SK-N-SH (cell line): ENCODE results near the gene TCEA3. TPM values are rescaled to one million over a fixed set of nuclear protein-coding genes. Genes with fewer than 3 reads are reported as not detected.

Experiments
- CTCF ChIA-PET: fragments of 300-600, 350-600 bp; formaldehyde crosslinking; extraction: SDS; loops from one replicate; lab custom pipeline; 2021; lab: Yijun Ruan, JAX
- POLR2A ChIA-PET: fragments of 350-600 bp; sonication (Branson Sonifier 250); formaldehyde crosslinking; extraction: SDS; loops from one replicate; lab custom pipeline; 2020; ENCODE audit warnings: antibody characterized with exemption, inconsistent platforms; lab: Yijun Ruan, JAX
- DNase-seq: peaks from one replicate; pipeline ENCODE4 v3.0.0; 2012
- H2AFZ ChIP-seq: fragments of 200-600 bp; sonication (generic); 2 replicates; pipeline ENCODE4 v1.8.1; 2016; ENCODE audit warnings: antibody characterized with exemption, mild to moderate bottlenecking, low read depth
- H3F3A ChIP-seq: fragments of 200-600 bp; sonication (generic); replicated peaks from 2 replicates; pipeline ENCODE3; 2016; ENCODE audit warnings: antibody characterized with exemption, mild to moderate bottlenecking; ENCODE audit not compliant: insufficient read depth
- H3K27ac ChIP-seq, 2 experiments: fragments of 200-500 bp in 1 of 2; fragments of 200-600 bp in 1 of 2; sonication (Bioruptor generic) in 1 of 2; sonication (generic), shearing (Covaris generic) in 1 of 2; 2 replicates each; pipeline versions ENCODE4 v1.5.1 to v1.6.1; 2014 to 2016; ENCODE audit warnings: low read depth in 2 of 2, inconsistent platforms in 1 of 2, low read length in 1 of 2, mild to moderate bottlenecking in 1 of 2, mixed read lengths in 1 of 2
- H3K27me3 ChIP-seq: fragments of 200-600 bp; sonication (generic), shearing (Covaris generic); 2 replicates; pipeline ENCODE4 v1.6.1; 2016; ENCODE audit warnings: mixed run types; ENCODE audit not compliant: insufficient read depth
- H3K36me3 ChIP-seq, 2 experiments: fragments of 200-500 bp in 1 of 2; fragments of 200-600 bp in 1 of 2; sonication (Bioruptor generic) in 1 of 2; sonication (generic) in 1 of 2; replicated peaks in 1 of 2; 2 replicates each; pipeline versions ENCODE3 to v1.5.1; 2014 to 2016; ENCODE audit warnings: low read length in 1 of 2, mild to moderate bottlenecking in 1 of 2; ENCODE audit not compliant: insufficient read depth in 2 of 2, control insufficient read depth in 1 of 2
- H3K4me1 ChIP-seq, 2 experiments: fragments of 200-500 bp in 1 of 2; fragments of 200-600 bp in 1 of 2; sonication (Bioruptor generic) in 1 of 2; sonication (generic), shearing (Covaris generic) in 1 of 2; 2 replicates each; pipeline versions ENCODE4 v1.5.1 to v1.6.1; 2014 to 2016; ENCODE audit warnings: low read depth in 1 of 2, low read length in 1 of 2, mixed run types in 1 of 2; ENCODE audit not compliant: insufficient read depth in 2 of 2, control insufficient read depth in 1 of 2
- H3K4me2 ChIP-seq: fragments of 200-600 bp; sonication (generic), shearing (Covaris generic); 2 replicates; pipeline ENCODE4 v1.6.1; 2017; ENCODE audit warnings: mixed run types
- H3K4me3 ChIP-seq, 2 experiments: fragments of 200-500 bp in 1 of 2; fragments of 200-600 bp in 1 of 2; sonication (Bioruptor generic) in 1 of 2; sonication (generic), shearing (Covaris generic) in 1 of 2; 2 replicates each; pipeline versions ENCODE4 v1.5.1 to v1.8.1; 2014 to 2016; ENCODE audit warnings: low read depth in 2 of 2, inconsistent platforms in 1 of 2, low read length in 1 of 2, mild to moderate bottlenecking in 1 of 2, mixed read lengths in 1 of 2, moderate library complexity in 1 of 2
- H3K79me2 ChIP-seq: fragments of 200-600 bp; sonication (generic); 2 replicates; pipeline ENCODE4 v1.8.1; 2017; ENCODE audit warnings: mild to moderate bottlenecking; ENCODE audit not compliant: insufficient read depth
- H3K9ac ChIP-seq: fragments of 200-600 bp; sonication (generic); 2 replicates; pipeline ENCODE4 v1.6.1; 2017; ENCODE audit warnings: mixed run types
- H3K9me2 ChIP-seq: fragments of 200-600 bp; sonication (generic); 2 replicates; pipeline ENCODE4 v1.6.1; 2017; ENCODE audit warnings: mixed run types
- H3K9me3 ChIP-seq: fragments of 200-600 bp; sonication (generic); 2 replicates; pipeline ENCODE4 v1.6.1; 2017; ENCODE audit warnings: mixed run types, mild to moderate bottlenecking, moderate library complexity
- H4K20me1 ChIP-seq: fragments of 200-600 bp; sonication (generic); 2 replicates; pipeline ENCODE4 v1.6.1; 2017; ENCODE audit warnings: mild to moderate bottlenecking, mixed run types; ENCODE audit not compliant: insufficient read depth
- CHD2 ChIP-seq: fragments of 150-350 bp; IDR thresholded peaks from 2 replicates; pipeline ENCODE4 v1.6.1; 2018; ENCODE audit warnings: low read length; ENCODE audit not compliant: partially characterized antibody
- EZH2phosphoT487 ChIP-seq: fragments of 200-600 bp; sonication (generic); IDR thresholded peaks from 2 replicates; pipeline ENCODE4 v1.6.1; 2017; ENCODE audit warnings: low read depth, mixed run types, mild to moderate bottlenecking, antibody characterized with exemption, moderate library complexity, borderline replicate concordance
- FOSL2 ChIP-seq: IDR thresholded peaks from 2 replicates; pipeline ENCODE4 v1.4.0; 2012; ENCODE audit warnings: low read depth, mild to moderate bottlenecking, moderate library complexity, borderline replicate concordance
- FOXJ3 ChIP-seq: sonication (generic); formaldehyde crosslinking; IDR thresholded peaks from 2 replicates; pipeline ENCODE4 v1.5.1; 2020; ENCODE audit warnings: mild to moderate bottlenecking, missing genetic modification reagents
- FOXM1 ChIP-seq: IDR thresholded peaks from 2 replicates; pipeline ENCODE4 v1.4.0; 2012; ENCODE audit warnings: low read depth, mild to moderate bottlenecking
- GATA2 ChIP-seq: sonication (generic); formaldehyde crosslinking; IDR thresholded peaks from 2 replicates; pipeline ENCODE4 v1.5.0; 2020; ENCODE audit warnings: mild to moderate bottlenecking, missing genetic modification reagents
- MAX ChIP-seq: IDR thresholded peaks from 2 replicates; pipeline ENCODE4 v1.4.0; 2012; ENCODE audit warnings: low read depth
- MXI1 ChIP-seq: IDR thresholded peaks from 2 replicates; pipeline ENCODE4 v1.6.1; 2012; ENCODE audit warnings: mild to moderate bottlenecking, low read depth, low read length, improper control_type of control experiment
- NFIC ChIP-seq: IDR thresholded peaks from 2 replicates; pipeline ENCODE4 v1.4.0; 2012; ENCODE audit warnings: borderline replicate concordance
- NRF1 ChIP-seq: IDR thresholded peaks from 2 replicates; pipeline ENCODE4 v1.6.1; 2012; ENCODE audit warnings: low read depth, mild to moderate bottlenecking, low read length
- PBX3 ChIP-seq: IDR thresholded peaks from 2 replicates; pipeline ENCODE4; 2012
- RAD21 ChIP-seq: IDR thresholded peaks from 2 replicates; pipeline ENCODE4 v1.6.1; 2012; ENCODE audit warnings: mild to moderate bottlenecking, low read length
- RCOR1 ChIP-seq: fragments of 150-350 bp; IDR thresholded peaks from 2 replicates; pipeline ENCODE4 v1.6.1; 2017; ENCODE audit warnings: antibody characterized with exemption, low read length
- REST ChIP-seq: IDR thresholded peaks from 2 replicates; pipeline ENCODE4 v1.6.1; 2012; ENCODE audit warnings: mild to moderate bottlenecking, low read depth, low read length, moderate library complexity
- SIN3A ChIP-seq: IDR thresholded peaks from 2 replicates; pipeline ENCODE4 v1.6.1; 2012; ENCODE audit warnings: low read depth, mild to moderate bottlenecking, low read length, moderate library complexity, borderline replicate concordance
- TCF12 ChIP-seq: IDR thresholded peaks from 2 replicates; pipeline ENCODE4 v1.4.0; 2012
- WGBS: methylation state at CpG from one replicate; pipeline ENCODE4 v1.1.6; 2017; ENCODE audit warnings: low lambda C conversion rate; 5-methylcytosine and 5-hydroxymethylcytosine counted together
- polyA plus RNA-seq, 3 experiments: library from polyadenylated mRNA; depleted of rRNA; stranded (reverse); fragments of >200 nt; gene quantifications; 2 replicates each; pipeline ENCODE4 v1.2.3, GENCODE V29; 2012

Gene TCEA3
- polyA plus RNA-seq, 1 of the 3 experiments (the other 2 are of a cell fraction), result 1.1 TPM

GRCh38 chr1:23452011-23452411, 27.5 kb upstream of the TCEA3 start (continued):
- TF ChIP-seq NFIC (peak; percentile 72), SIN3A (no peak)

GRCh38 chr1:23451441-23451840, 26.9 kb upstream of the TCEA3 start:
- Histone ChIP-seq H3K9me3 (no peaks in the 10 kb centered on the region), H4K20me1 (no peaks in the 10 kb centered on the region), H3K27ac (no peak overlapping the region), H2AFZ (no peak overlapping the region), H3K4me1 (peaks cover 0 to 18% of the 10 kb centered on the region in 2 experiments; a peak in 1 of 4 replicates), H3K9me2 (no peaks in the 10 kb centered on the region), H3F3A (peaks cover 5% of the 10 kb centered on the region), H3K27me3 (no peaks in the 10 kb centered on the region), H3K79me2 (no peaks in the 10 kb centered on the region)
- POLR2A ChIA-PET, result no interaction called here
- CTCF ChIA-PET, result interaction anchor here (0.8 to 1.8 kb wide), 4 partner anchors 9 to 47 kb away, joined by 3 to 6 read pairs (median 4); no protein-coding TSS in a partner anchor
- 69% methylated on average over 1 of the region's 1 CpG for WGBS
- DNase-seq, result no peak
- TF ChIP-seq EZH2phosphoT487 (no peak), FOXJ3 (CRISPR knock-in tag) (no peak), PBX3 (no peak), CHD2 (no peak), GATA2 (CRISPR knock-in tag) (no peak), RAD21 (no peak), NRF1 (no peak), RCOR1 (no peak), MAX (no peak), FOXM1 (no peak), TCF12 (no peak), MXI1 (no peak), REST (no peak), FOSL2 (no peak)
- TF ChIP-seq, all 33 proteins: peak for 0
- Histone ChIP-seq H3K4me2 (no peak overlapping the region), H3K9ac (no peak overlapping the region), H3K36me3 (peaks cover 3 to 24% of the 10 kb centered on the region in 2 experiments), H3K4me3 (no peak overlapping the region)
